ENCODE results near the gene PXDN.
"Not testable (repeated sequence)": the region's sequence is repeated elsewhere in the genome, so short reads cannot be mapped to it uniquely, and the experiment has no call there.

Gene PXDN

DNA sequence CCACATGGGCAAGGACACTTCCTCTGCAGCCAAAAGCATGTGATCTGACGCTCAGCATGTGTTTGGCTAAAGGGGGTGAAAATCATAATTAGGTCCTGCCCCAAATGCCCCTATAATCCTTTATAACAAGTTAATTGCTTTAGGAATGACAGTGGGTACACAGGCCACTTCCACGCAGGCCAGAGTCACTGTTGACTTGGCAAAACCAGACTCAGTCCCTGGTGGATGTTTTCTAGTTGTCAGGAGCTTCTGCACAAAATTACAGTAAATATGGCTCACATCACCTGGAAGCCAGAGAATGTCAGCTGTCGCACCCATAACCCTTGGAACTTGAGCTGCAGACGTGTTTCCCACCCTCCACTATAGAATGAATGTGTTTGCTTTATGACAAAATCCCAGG is 13.3 kb upstream of the PXDN start:
- TF ChIP-seq, protein P1, sequence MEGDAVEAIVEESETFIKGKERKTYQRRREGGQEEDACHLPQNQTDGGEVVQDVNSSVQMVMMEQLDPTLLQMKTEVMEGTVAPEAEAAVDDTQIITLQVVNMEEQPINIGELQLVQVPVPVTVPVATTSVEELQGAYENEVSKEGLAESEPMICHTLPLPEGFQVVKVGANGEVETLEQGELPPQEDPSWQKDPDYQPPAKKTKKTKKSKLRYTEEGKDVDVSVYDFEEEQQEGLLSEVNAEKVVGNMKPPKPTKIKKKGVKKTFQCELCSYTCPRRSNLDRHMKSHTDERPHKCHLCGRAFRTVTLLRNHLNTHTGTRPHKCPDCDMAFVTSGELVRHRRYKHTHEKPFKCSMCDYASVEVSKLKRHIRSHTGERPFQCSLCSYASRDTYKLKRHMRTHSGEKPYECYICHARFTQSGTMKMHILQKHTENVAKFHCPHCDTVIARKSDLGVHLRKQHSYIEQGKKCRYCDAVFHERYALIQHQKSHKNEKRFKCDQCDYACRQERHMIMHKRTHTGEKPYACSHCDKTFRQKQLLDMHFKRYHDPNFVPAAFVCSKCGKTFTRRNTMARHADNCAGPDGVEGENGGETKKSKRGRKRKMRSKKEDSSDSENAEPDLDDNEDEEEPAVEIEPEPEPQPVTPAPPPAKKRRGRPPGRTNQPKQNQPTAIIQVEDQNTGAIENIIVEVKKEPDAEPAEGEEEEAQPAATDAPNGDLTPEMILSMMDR (conservative IDR thresholded peaks at IDR 0.05; ENCODE audit: low read depth, low read length) = no peak
- DNase-seq (ENCODE audit: low read depth) = no peak
- no peak overlapping the region for H3K4me3 ChIP-seq (ENCODE audit: low read depth, low read length)

DNA sequence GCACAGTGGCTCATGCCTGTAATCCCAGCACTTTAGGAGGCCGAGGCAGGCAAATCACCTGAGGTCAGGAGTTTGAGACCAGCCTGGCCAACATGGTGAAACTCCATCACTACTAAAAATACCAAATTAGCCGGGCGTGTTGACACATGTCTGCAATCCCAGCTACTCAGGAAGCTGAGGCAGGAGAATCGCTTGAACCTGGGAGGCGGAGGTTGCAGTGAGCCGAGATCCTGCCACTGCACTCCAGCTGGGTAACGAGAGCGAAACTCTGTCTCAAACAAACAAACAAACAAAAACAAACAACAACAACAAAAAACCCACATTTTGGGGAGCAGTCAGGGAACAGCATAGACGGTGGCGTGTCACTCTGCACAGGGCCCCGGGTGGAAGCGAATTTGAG is 12.8 kb upstream of the PXDN start:
- not testable (repeated sequence) for H3K4me3 ChIP-seq (ENCODE audit: low read depth, low read length); DNase-seq (ENCODE audit: low read depth)

DNA sequence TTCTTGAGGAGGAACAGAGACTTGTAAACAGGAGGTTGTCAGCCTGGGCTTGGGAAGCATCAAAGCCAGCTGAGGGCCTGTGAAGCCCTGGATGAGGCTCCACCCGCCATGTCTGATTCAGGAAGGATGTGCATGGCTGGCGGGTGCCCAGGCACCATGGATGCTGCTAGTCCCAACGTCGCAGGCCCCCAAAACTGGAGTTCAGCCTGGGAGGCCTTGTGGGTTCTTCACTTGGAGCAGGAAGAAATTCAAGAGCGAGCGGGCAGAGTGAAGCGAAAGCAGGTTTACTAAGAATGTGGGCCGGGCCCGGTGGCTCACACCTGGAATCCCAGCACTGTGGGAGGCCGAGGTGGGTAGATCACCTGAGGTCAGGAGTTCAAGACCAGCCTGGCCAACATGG is 12.1 kb upstream of the PXDN start:
- no peak overlapping the region for H3K4me3 ChIP-seq (ENCODE audit: low read depth, low read length)
- DNase-seq (ENCODE audit: low read depth) = no peak
- TF ChIP-seq, protein P1 (conservative IDR thresholded peaks at IDR 0.05; ENCODE audit: low read depth, low read length) = no peak

DNA sequence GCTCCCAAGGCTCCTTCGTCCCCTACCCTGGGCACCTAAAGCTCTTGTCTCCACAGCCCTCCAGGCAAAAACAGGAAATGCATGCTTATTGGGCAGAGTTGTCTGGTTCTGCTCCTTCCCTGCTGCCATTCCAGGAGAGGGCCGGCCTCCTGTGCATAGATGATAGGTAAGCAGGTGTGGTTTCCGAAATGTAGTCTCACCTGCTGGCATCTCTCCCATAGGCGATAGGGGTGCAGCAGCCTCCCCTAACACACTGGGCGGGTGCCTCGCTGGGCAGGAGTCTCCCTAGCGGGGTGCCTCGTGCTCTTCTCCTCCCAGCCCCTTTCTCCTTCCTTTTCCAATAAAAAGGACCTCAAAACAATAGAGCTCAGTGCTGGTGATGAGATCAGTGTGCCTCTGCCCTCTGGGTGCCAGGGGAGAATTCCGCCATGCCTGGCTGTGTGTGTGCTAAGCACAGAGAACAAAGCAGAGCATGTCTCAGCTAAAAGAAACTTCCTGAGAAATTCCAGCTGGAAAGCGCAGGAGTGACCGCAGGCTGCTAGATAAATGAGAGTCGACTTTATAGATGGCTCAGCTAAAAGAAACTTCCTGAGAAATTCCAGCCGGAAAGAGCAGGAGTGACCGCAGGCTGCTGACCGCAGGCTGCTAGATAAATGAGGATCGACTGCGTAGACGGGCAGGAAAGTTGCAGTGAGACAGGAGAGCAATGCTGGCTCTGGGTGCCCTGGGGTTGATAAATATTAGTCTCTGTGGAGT is 11.3 kb upstream of the PXDN start:
- peak; percentile 38 for DNase-seq (ENCODE audit: low read depth)
- TF ChIP-seq, protein P1 (conservative IDR thresholded peaks at IDR 0.05; ENCODE audit: low read depth, low read length) = no peak
- H3K4me3 ChIP-seq (ENCODE audit: low read depth, low read length) = no peak overlapping the region

DNA sequence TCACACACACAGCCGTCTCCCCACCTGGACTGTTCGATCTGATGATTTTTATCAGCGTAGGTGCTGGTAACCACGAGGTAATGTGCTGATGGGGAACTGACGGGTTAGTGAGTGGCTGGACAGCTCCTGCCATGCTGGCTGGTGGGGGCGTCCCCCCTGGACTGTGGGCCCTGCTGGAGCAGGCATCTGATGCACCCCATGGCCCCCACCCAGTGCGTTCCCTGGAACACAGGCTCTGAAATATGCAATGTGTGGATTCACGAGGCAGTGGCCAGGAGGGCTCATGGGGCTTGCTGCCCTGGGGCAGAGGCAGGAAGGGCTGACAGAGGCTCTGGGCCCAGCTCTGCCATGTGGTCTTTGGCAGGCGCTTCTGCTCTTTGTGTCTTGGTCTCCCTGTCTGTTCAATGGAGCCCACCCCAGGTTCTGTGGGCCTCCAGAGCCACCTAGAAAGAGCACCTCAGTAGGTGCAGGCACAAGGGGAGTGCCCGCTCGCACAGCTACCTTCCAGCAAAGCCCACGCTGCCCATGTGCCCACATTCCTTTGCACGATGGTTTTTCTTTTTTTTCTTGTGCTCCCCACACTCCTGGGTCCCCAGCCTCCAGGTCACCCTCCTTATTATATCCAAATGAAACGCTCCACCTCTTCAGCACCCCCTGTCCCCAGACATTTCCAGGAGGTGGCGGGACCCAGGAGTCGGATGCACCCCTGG is 10.3 kb upstream of the PXDN start:
- H3K4me3 ChIP-seq (ENCODE audit: low read depth, low read length) = no peak overlapping the region
- TF ChIP-seq, protein P1 (conservative IDR thresholded peaks at IDR 0.05; ENCODE audit: low read depth, low read length) = no peak
- DNase-seq (ENCODE audit: low read depth) = no peak

DNA sequence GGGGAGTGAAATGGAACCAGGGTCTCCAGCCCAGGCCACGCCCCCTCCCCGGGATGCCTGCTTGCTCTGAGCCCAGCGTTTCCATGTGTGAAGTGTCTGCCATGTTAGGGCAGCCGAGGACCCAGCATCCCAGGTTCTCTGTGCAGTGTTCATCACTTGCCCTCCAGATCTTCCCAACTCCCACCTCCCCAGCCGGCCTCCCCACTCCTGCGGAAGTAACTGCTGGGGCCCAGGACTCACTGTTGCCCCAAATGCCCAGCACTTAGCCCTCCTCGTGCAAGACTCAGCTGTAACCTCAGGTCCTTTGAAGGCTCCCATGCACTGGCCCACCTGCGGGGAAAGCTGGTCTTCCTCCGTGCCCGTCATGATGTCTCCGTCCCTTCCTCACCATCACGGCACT is 9.7 kb upstream of the PXDN start:
- no peak overlapping the region for H3K4me3 ChIP-seq (ENCODE audit: low read depth, low read length)
- TF ChIP-seq, protein P1 (conservative IDR thresholded peaks at IDR 0.05; ENCODE audit: low read depth, low read length) = no peak
- no peak for DNase-seq (ENCODE audit: low read depth)

DNA sequence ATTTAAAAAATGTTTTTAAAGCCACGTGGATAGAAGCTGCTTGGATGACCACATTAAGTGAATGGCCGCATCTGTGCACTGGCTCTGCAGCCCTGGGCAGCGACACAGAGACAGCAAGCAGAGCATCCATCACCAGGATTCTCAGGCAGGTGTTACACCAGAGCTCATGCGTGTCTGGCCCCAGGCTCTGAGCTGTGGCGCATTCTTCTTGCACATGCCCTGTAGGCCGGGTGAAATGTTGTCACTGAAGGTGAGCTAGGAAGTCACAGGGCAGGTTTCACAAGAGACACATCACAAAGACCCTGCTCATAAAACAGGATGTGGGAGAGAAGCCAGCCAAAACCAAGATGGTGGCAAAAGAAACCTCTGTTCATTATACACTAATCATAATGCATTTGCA is 8.4 kb upstream of the PXDN start:
- TF ChIP-seq, protein P1 (conservative IDR thresholded peaks at IDR 0.05; ENCODE audit: low read depth, low read length) = no peak
- H3K4me3 ChIP-seq (ENCODE audit: low read depth, low read length) = no peak overlapping the region
- DNase-seq (ENCODE audit: low read depth) = no peak

Measured in choroid plexus epithelial cell (primary cell).